Measurements from ENCODE around the gene DUSP16.

DUSP16 gene

DNA sequence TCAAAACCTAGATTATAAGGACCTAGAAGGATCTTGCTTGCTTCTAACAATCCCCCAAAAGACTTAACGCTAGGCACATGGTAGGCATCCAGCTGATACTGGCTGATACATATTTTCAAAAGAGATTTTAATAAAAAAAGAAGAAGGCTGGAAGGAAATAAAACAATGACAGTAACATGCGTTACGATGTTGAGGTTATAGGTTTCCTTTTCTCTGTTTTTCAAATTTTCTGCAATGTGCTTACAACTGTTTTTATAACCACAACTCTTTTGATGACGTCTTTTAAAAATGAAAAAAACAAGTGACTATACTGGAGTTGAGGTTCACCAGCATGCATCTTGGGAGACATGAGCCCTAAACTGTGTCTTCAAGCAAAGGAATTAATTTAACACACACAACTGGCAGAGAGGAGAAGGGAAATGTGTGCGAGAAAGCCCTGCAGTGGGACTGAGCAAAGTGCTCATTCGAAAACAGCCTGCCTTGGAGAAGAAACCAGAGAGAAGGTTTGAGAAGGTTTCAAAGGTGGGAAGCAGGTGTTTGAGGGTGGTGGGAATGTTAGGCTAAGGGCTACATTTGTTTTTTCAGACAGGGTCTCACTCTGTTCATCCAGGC lies 80.4 kb downstream of the DUSP16 start:
- Histone ChIP-seq H2AFZ (ENCODE audit: low read depth, low read length) (no peak overlapping the region), H3K9ac (ENCODE audit: low read depth, low read length) (no peak overlapping the region), H3K79me2 (ENCODE audit: insufficient read depth, low read length) (no peaks in the 10 kb centered on the region), H3K36me3 (ENCODE audit: insufficient read depth, low read length) (peaks cover 3% of the 10 kb centered on the region; the same call in 1 of the 2 replicates), H3K4me3 (ENCODE audit: low read depth in 1 of 2, low read length in 2 of 2) (no peak overlapping the region), H4K20me1 (ENCODE audit: insufficient read depth, low read length) (no peaks in the 10 kb centered on the region), H3K27ac (ENCODE audit: low read length) (no peak overlapping the region), H3K9me3 (ENCODE audit: insufficient read depth, low read length, severe bottlenecking) (no peaks in the 10 kb centered on the region), H3K4me2 (ENCODE audit: insufficient read depth, low read length) (no peak overlapping the region), H3K4me1 (ENCODE audit: insufficient read depth, low read length) (no peaks in the 10 kb centered on the region), H3K27me3 (ENCODE audit: insufficient read depth, low read length, poor library complexity) (no peaks in the 10 kb centered on the region)
- TF ChIP-seq EZH2 (IDR thresholded peaks at IDR 0.05; ENCODE audit: borderline replicate concordance, low read depth, low read length, severe bottlenecking) (no peak), CTCF (IDR thresholded peaks at IDR 0.05; ENCODE audit: borderline replicate concordance, extremely low read depth, low read length, poor library complexity, severe bottlenecking) (no peak)
- no peak for ATAC-seq (ENCODE audit: insufficient read depth, low read depth)
- DNase-seq: no peak

GRCh38 chr12:12481631-12482030 lies 81.0 kb downstream of the DUSP16 start:
- DNase-seq (no peak), ATAC-seq (ENCODE audit: insufficient read depth, low read depth) (no peak)
- Histone ChIP-seq H3K4me1 (ENCODE audit: insufficient read depth, low read length) (no peaks in the 10 kb centered on the region), H3K9ac (ENCODE audit: low read depth, low read length) (no peak overlapping the region), H3K27ac (ENCODE audit: low read length) (no peak overlapping the region), H3K36me3 (ENCODE audit: insufficient read depth, low read length) (peaks cover 3% of the 10 kb centered on the region; the same call in 1 of the 2 replicates), H4K20me1 (ENCODE audit: insufficient read depth, low read length) (no peaks in the 10 kb centered on the region), H3K27me3 (ENCODE audit: insufficient read depth, low read length, poor library complexity) (no peaks in the 10 kb centered on the region), H3K4me2 (ENCODE audit: insufficient read depth, low read length) (no peak overlapping the region), H3K79me2 (ENCODE audit: insufficient read depth, low read length) (no peaks in the 10 kb centered on the region), H3K9me3 (ENCODE audit: insufficient read depth, low read length, severe bottlenecking) (no peaks in the 10 kb centered on the region), H3K4me3 (ENCODE audit: low read depth in 1 of 2, low read length in 2 of 2) (no peak overlapping the region), H2AFZ (ENCODE audit: low read depth, low read length) (no peak overlapping the region)
- TF ChIP-seq EZH2 (IDR thresholded peaks at IDR 0.05; ENCODE audit: borderline replicate concordance, low read depth, low read length, severe bottlenecking) (no peak), CTCF (IDR thresholded peaks at IDR 0.05; ENCODE audit: borderline replicate concordance, extremely low read depth, low read length, poor library complexity, severe bottlenecking) (no peak)

- H3K9me3 ChIP-seq (ENCODE audit: insufficient read depth, low read length, severe bottlenecking): no peaks in the 10 kb centered on the region
- H3K4me2 ChIP-seq (ENCODE audit: insufficient read depth, low read length): no peak overlapping the region
- TF ChIP-seq EZH2 (IDR thresholded peaks at IDR 0.05; ENCODE audit: borderline replicate concordance, low read depth, low read length, severe bottlenecking): no peak
- no peak for TF ChIP-seq CTCF (IDR thresholded peaks at IDR 0.05; ENCODE audit: borderline replicate concordance, extremely low read depth, low read length, poor library complexity, severe bottlenecking)
- no peak overlapping the region for H3K4me3 ChIP-seq (ENCODE audit: low read depth in 1 of 2, low read length in 2 of 2)
- DNase-seq (no peak), ATAC-seq (ENCODE audit: insufficient read depth, low read depth) (no peak)
- no peak overlapping the region for H3K27ac ChIP-seq (ENCODE audit: low read length)
- H2AFZ ChIP-seq (ENCODE audit: low read depth, low read length): no peak overlapping the region
- H3K9ac ChIP-seq (ENCODE audit: low read depth, low read length): no peak overlapping the region
- H4K20me1 ChIP-seq (ENCODE audit: insufficient read depth, low read length): no peaks in the 10 kb centered on the region
- no peaks in the 10 kb centered on the region for H3K79me2 ChIP-seq (ENCODE audit: insufficient read depth, low read length)
- H3K4me1 ChIP-seq (ENCODE audit: insufficient read depth, low read length): no peaks in the 10 kb centered on the region
- no peaks in the 10 kb centered on the region for H3K27me3 ChIP-seq (ENCODE audit: insufficient read depth, low read length, poor library complexity)
- H3K36me3 ChIP-seq (ENCODE audit: insufficient read depth, low read length): peaks cover 3% of the 10 kb centered on the region; the same call in 1 of the 2 replicates
Measured at GRCh38 chr12:12480074-12480473, 82.6 kb downstream of the DUSP16 start.
